HUDEP-2 (cell line): ENCODE measurements around the gene AKT2.
"Not testable (repeated sequence)": the region's sequence is repeated elsewhere in the genome, so short reads cannot be mapped to it uniquely, and the experiment has no call there.

Source experiments
- DNase-seq, 76 experiments: peaks; one replicate each; lab custom pipeline; 2025; ENCODE audit not compliant: unreplicated experiment in 76 of 76; lab: John Stamatoyannopoulos, UW

The AKT2 gene

GRCh38 chr19:40284501-40285352 lies at the start of gene AKT2:
TSS of gene AKT2 (minus strand) at chr19:40285345. CDS start at chr19:40265267, 20,078 bp downstream.
- DNase-seq = peak in 32 of 76 experiments; percentile 35 to 90 (median 70)

GRCh38 chr19:40333083-40333482 lies 47.9 kb upstream of the AKT2 start:
- not testable (repeated sequence) for DNase-seq

GRCh38 chr19:40332669-40333068 lies 47.5 kb upstream of the AKT2 start:
- no peak for DNase-seq

GRCh38 chr19:40331052-40331451 lies 45.9 kb upstream of the AKT2 start:
- peak in 3 of 76 experiments; percentile 8 to 23 (median 17) for DNase-seq

GRCh38 chr19:40326201-40326600 lies 41.1 kb upstream of the AKT2 start:
- no peak for DNase-seq

GRCh38 chr19:40323705-40324104 lies 38.6 kb upstream of the AKT2 start:
- DNase-seq = no peak

GRCh38 chr19:40322951-40323615 lies 37.9 kb upstream of the AKT2 start:
- DNase-seq = no peak

GRCh38 chr19:40322271-40322610 lies 37.1 kb upstream of the AKT2 start:
- DNase-seq = no peak

- no peak for DNase-seq
Observed at GRCh38 chr19:40321566-40322270, 36.6 kb upstream of the AKT2 start.

- DNase-seq = no peak
Observed at GRCh38 chr19:40321076-40321475, 35.9 kb upstream of the AKT2 start.

GRCh38 chr19:40320558-40320935 lies 35.4 kb upstream of the AKT2 start:
- no peak for DNase-seq

GRCh38 chr19:40317338-40317737 lies 32.2 kb upstream of the AKT2 start:
- no peak for DNase-seq

- DNase-seq = no peak
Observed at GRCh38 chr19:40315812-40316470, 30.8 kb upstream of the AKT2 start.

GRCh38 chr19:40314656-40315055 lies 29.5 kb upstream of the AKT2 start:
- no peak for DNase-seq

GRCh38 chr19:40313229-40313983 lies 28.3 kb upstream of the AKT2 start:
- DNase-seq = no peak

GRCh38 chr19:40312533-40312932 lies 27.4 kb upstream of the AKT2 start:
- peak in 6 of 76 experiments; percentile 6 to 38 (median 12) for DNase-seq

GRCh38 chr19:40309666-40310065 lies 24.5 kb upstream of the AKT2 start:
- DNase-seq = no peak

GRCh38 chr19:40305403-40305802 lies 20.3 kb upstream of the AKT2 start:
- DNase-seq = peak in 73 of 76 experiments; percentile 14 to 90 (median 75)

GRCh38 chr19:40304306-40304705 lies 19.2 kb upstream of the AKT2 start:
- no peak for DNase-seq

GRCh38 chr19:40303765-40304164 lies 18.6 kb upstream of the AKT2 start:
- DNase-seq = no peak
